H1 (cell line): ENCODE measurements around the gene PRKCH.

Experiments
- EZH2 ChIP-seq: fragments of 200-600 bp; sonication (generic); IDR thresholded peaks from 2 replicates; pipeline ENCODE4 v1.7.1; 2012; ENCODE audit warnings: low read depth, mild to moderate bottlenecking, moderate library complexity, low read length, inconsistent platforms; ENCODE audit not compliant: severe bottlenecking
- TF ChIP-seq, protein P1 (sequence below): IDR thresholded peaks from 2 replicates; pipeline ENCODE4 v1.6.1; 2011; ENCODE audit warnings: low read depth, mild to moderate bottlenecking, low read length; ENCODE audit not compliant: insufficient read depth

DNA sequence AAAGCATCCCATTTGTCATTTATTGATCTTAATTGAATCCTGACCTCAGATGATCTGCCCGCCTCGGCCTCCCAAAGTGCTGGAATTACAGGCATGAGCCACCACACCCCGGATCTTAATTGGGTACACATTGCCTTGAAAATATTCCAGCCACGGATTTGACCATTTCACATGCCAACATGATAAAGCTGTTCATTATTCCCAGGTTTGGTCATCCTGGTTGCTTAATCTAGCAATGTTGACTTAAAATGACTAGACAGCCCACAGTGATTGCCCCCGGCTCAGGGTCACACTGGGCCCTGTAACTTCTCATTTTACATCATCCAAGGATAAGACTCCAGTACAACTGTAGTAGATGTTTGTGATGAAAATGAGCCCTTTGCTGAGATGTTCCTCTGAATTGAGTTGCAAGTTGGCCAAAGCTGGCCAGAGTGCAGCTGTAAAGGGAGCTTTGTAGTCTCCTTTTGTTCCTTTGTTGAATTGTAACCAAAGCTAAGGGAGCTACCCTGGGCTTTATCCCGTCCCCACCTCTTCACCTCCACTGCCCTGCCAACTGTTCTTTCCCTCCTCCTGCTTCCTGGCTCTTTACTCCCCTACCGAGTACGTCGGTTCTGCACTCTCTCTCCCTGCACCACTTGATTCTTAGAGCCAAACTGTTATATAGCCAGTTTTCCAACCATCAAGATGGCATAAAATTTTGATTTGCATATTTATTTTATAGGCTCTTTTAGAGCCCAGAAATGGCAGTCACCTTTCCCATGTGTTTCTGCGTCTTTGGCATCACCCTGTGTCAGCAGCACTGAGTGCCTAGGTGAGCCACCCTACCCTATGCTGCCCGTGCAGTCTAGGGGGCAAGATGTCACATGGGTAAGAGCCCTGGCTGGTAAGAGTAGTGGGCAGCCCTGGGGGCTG, 232.6 kb downstream of the PRKCH start:
- TF ChIP-seq, protein P1, sequence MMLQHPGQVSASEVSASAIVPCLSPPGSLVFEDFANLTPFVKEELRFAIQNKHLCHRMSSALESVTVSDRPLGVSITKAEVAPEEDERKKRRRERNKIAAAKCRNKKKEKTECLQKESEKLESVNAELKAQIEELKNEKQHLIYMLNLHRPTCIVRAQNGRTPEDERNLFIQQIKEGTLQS: no peak
- TF ChIP-seq EZH2: no peak
